Stimulated activated CD8-positive, alpha-beta memory T cell treated with anti-CD3 and anti-CD28 coated beads, Interleukin-4, amount 100 ng/mL, for 4 hours (primary cell): ENCODE data around the gene NCSTN.

Source experiments
- DNase-seq, 2 donors: peaks; one replicate each; pipeline ENCODE4 v3.0.0-alpha.2; 2020; ENCODE audit warnings: low read depth in 2 of 2, low spot score in 1 of 2

The NCSTN gene

GRCh38 chr1:160351629-160352028, 8.4 kb downstream of the NCSTN start:
- no peak for DNase-seq

GRCh38 chr1:160352555-160352954, 9.4 kb downstream of the NCSTN start:
- no peak for DNase-seq

GRCh38 chr1:160353223-160353622, 10.0 kb downstream of the NCSTN start:
- no peak for DNase-seq

- DNase-seq = no peak
These were observed 11.3 kb downstream of the NCSTN start for GRCh38 chr1:160354388-160354985.

- DNase-seq = no peak
These were observed 14.3 kb downstream of the NCSTN start for GRCh38 chr1:160357286-160358002.

GRCh38 chr1:160358073-160358472, 14.9 kb downstream of the NCSTN start:
- DNase-seq = no peak

- no peak for DNase-seq
These were observed 16.5 kb downstream of the NCSTN start for GRCh38 chr1:160359559-160360226.

GRCh38 chr1:160360227-160360695, 17.1 kb downstream of the NCSTN start:
- DNase-seq = no peak

GRCh38 chr1:160361199-160361598, 18.0 kb downstream of the NCSTN start:
- no peak for DNase-seq

GRCh38 chr1:160361814-160362167, 18.6 kb downstream of the NCSTN start:
- DNase-seq = no peak

- DNase-seq = no peak
These were observed 19.2 kb downstream of the NCSTN start for GRCh38 chr1:160362168-160362957.

GRCh38 chr1:160363010-160363409, 19.8 kb downstream of the NCSTN start:
- DNase-seq = no peak

GRCh38 chr1:160363951-160364735, 21.0 kb downstream of the NCSTN start:
- DNase-seq = no peak

- no peak for DNase-seq
These were observed 22.1 kb downstream of the NCSTN start for GRCh38 chr1:160365325-160365724.

- DNase-seq = no peak
These were observed 23.7 kb downstream of the NCSTN start, which contains the start of gene NHLH1 for GRCh38 chr1:160366731-160367515. TSS of gene NHLH1 (plus strand) at chr1:160367071. CDS start at chr1:160370732, 3,661 bp downstream.

GRCh38 chr1:160367516-160367900, 24.3 kb downstream of the NCSTN start:
- no peak for DNase-seq

- no peak for DNase-seq
These were observed 25.0 kb downstream of the NCSTN start for GRCh38 chr1:160367934-160368923.

- no peak for DNase-seq
These were observed 25.9 kb downstream of the NCSTN start for GRCh38 chr1:160369087-160369486.
